ENCODE measurements around the gene UBL4B. TPM values are rescaled to one million over a fixed set of nuclear protein-coding genes. Genes with fewer than 3 reads are reported as not detected.

The UBL4B gene
- total and polyA plus RNA-seq, 8 donors: not detected

DNA sequence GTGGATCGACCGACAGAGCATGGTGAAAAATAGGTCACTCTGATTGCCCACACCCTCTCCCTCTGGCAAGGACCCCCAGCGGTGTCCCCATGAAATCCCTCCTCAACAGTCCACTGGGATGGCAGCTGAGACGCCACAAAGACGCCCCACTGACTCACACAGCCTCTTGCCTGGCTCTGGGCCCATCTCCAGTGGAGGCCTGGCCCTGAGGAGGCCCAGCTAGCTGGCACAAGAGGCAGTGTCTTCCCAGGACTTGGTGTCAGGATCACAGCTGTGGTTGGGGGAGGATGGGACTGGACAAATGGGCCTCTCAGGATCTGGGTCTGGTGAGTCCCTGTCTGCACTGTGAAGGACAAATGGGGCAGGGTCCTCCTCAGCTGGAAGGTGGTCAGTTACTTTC is 46.4 kb upstream of the UBL4B start:
- WGBS, 5 donors: 87 to 95% (median 89%) methylated on average over 4 to 5 of the region's 5 CpGs
- no peak for DNase-seq
- peaks cover 33 to 36% (median 34%) of the 10 kb centered on the region in 4 donors for H3K4me1 ChIP-seq
- H3K27me3 ChIP-seq: peaks cover 27 to 53% (median 42%) of the 10 kb centered on the region in 3 donors
- H3K9me3 ChIP-seq: peaks cover 0 to 11% (median 4%) of the 10 kb centered on the region in 4 donors
- TF ChIP-seq EP300 (IDR thresholded peaks at IDR 0.05): no peak
- TF ChIP-seq, protein P1, sequence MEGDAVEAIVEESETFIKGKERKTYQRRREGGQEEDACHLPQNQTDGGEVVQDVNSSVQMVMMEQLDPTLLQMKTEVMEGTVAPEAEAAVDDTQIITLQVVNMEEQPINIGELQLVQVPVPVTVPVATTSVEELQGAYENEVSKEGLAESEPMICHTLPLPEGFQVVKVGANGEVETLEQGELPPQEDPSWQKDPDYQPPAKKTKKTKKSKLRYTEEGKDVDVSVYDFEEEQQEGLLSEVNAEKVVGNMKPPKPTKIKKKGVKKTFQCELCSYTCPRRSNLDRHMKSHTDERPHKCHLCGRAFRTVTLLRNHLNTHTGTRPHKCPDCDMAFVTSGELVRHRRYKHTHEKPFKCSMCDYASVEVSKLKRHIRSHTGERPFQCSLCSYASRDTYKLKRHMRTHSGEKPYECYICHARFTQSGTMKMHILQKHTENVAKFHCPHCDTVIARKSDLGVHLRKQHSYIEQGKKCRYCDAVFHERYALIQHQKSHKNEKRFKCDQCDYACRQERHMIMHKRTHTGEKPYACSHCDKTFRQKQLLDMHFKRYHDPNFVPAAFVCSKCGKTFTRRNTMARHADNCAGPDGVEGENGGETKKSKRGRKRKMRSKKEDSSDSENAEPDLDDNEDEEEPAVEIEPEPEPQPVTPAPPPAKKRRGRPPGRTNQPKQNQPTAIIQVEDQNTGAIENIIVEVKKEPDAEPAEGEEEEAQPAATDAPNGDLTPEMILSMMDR (IDR thresholded peaks at IDR 0.05): no peak
- TF ChIP-seq POLR2A (IDR thresholded peaks at IDR 0.05): no peak
- TF ChIP-seq POLR2AphosphoS5 (IDR thresholded peaks at IDR 0.05): no peak
- H3K4me3 ChIP-seq: no peak overlapping the region
- H3K36me3 ChIP-seq: peaks cover 0 to 10% (median 10%) of the 10 kb centered on the region in 4 donors
- no peak overlapping the region for H3K27ac ChIP-seq
- intact Hi-C loops (cut with DNase I; ENCODE audit: low total_unique reads): no loop called here

DNA sequence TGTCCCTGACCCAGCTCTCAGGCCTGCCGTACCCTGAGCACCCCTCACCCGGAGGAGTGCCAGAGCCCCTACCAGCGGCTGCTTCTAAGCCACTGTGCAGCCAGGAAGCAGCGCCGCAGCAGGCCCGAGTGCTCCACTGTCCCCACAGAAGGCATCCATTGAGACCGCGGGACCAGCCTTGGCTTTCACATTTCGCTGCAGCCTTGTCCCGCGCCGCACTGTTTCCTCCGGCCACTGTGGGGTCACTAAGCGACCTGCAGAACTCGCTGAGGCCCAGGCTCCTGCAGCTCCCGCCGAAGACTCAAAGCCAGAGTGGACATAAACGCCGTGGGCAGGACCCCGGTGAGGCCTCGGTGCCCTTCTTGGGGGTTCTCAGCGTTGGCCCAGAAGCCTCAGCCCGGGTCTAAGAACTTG is 44.8 kb upstream of the UBL4B start:
- H3K27ac ChIP-seq: no peak overlapping the region
- H3K9me3 ChIP-seq: peaks cover 0 to 11% (median 4%) of the 10 kb centered on the region in 4 donors
- TF ChIP-seq, protein P1 (IDR thresholded peaks at IDR 0.05): no peak
- no peak for TF ChIP-seq POLR2AphosphoS5 (IDR thresholded peaks at IDR 0.05)
- TF ChIP-seq EP300 (IDR thresholded peaks at IDR 0.05): no peak
- no peak for TF ChIP-seq POLR2A (IDR thresholded peaks at IDR 0.05)
- H3K4me1 ChIP-seq: peaks cover 34 to 36% (median 36%) of the 10 kb centered on the region in 4 donors
- no peaks in the 10 kb centered on the region for H3K36me3 ChIP-seq
- no peak for DNase-seq
- H3K27me3 ChIP-seq: peaks cover 27 to 70% (median 58%) of the 10 kb centered on the region in 3 donors
- peak overlapping the region in 1 of 4 donors; percentile 45 for H3K4me3 ChIP-seq
- intact Hi-C loops (cut with DNase I; ENCODE audit: low total_unique reads): no loop called here
- 31 to 58% (median 36%) methylated on average over 19 to 23 of the region's 23 CpGs for WGBS, 5 donors

DNA sequence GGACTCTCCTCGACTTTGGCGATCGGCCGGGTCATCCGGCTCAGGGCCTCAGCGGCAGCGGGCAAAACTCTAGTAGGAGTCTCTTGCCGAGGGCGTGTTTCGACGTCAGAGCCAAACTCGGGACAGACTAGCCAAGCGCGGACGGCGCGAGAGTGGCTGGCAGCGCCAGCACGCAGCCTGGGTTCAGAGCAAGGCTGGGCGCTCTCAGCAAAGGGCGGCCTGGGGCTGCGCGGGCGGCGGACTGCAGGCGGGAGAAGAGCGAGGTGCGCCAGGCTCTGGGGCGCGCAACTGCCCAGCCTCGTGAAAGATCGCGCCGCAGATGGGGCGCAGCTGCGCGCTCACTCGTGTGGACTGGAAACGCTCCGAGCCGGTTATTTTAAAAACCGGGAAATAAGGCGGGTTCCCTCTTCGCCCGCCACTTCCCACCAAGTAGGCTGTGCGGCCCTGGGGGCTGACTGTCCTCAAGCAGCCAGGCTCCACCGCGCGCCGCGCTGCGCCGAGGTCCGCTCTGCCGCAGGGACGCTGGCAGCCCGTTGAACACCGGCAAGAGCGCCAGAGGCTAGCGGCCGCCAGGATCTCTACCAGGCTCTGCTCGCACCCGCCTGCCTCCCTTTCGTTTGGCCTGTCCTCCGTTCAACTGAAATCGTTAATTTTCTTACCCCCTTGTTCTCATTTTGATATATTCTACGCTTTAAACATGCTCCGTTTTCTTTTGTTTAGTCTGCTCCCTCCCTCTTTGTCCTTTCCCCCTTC is 44.2 kb upstream of the UBL4B start:
- H3K4me1 ChIP-seq: peaks cover 34 to 36% (median 36%) of the 10 kb centered on the region in 4 donors
- H3K27ac ChIP-seq: no peak overlapping the region
- WGBS, 5 donors: 8 to 19% (median 10%) methylated on average over 37 to 68 of the region's 68 CpGs
- H3K9me3 ChIP-seq: peaks cover 0 to 11% (median 4%) of the 10 kb centered on the region in 4 donors
- TF ChIP-seq POLR2AphosphoS5 (IDR thresholded peaks at IDR 0.05): no peak
- TF ChIP-seq EP300 (IDR thresholded peaks at IDR 0.05): no peak
- no peak for TF ChIP-seq POLR2A (IDR thresholded peaks at IDR 0.05)
- TF ChIP-seq, protein P1 (IDR thresholded peaks at IDR 0.05): no peak
- DNase-seq: peak in 1 of 2 donors; percentile 55
- intact Hi-C loops (cut with DNase I; ENCODE audit: low total_unique reads): no loop called here
- H3K36me3 ChIP-seq: no peaks in the 10 kb centered on the region
- H3K4me3 ChIP-seq: peak overlapping the region in 2 of 4 donors; percentile 9 to 45
- peaks cover 27 to 75% (median 62%) of the 10 kb centered on the region in 3 donors for H3K27me3 ChIP-seq

DNA sequence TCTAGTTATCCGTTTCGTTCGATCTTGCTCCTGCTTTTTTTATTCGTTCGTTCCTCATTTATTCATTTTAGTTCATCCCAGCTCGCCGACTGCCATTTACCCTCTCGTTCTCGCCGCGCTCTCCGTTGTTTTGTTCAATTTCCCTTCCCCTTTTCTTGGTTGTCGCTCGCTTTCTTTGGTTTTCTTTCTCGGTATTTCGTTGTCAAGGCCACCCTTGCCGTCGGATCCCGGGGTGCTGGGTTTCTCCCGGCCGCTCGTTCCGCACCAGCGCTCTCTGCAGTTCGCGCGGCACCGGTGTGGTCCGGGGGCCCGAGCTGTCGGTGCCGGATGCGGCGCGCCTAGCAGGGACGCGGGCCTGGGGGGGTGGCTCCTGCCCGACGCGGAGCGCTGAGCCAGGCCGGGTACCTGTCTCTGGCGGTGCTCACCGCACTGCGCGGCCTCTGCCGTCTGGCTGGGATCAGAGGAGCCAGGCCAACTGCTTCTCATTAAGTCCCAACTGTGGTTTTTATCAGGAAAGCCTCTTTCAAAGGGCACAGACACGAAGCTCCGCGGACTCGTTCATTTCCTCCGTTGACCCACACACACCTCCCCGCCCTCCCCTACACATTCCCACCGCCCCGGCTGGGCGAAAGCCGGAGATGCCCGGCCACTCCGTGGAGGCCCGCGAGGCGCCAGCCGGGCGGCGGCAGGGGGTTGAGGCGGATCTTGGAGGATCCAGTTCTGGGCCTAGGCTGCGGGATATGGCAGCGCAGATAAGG is 43.4 kb upstream of the UBL4B start:
- Histone ChIP-seq H3K4me3 (peak overlapping the region in 1 of 4 donors; percentile 45), H3K27ac (no peak overlapping the region), H3K36me3 (no peaks in the 10 kb centered on the region), H3K9me3 (peaks cover 0 to 11% (median 4%) of the 10 kb centered on the region in 4 donors), H3K4me1 (peaks cover 34 to 36% (median 36%) of the 10 kb centered on the region in 4 donors), H3K27me3 (peaks cover 27 to 83% (median 68%) of the 10 kb centered on the region in 3 donors)
- intact Hi-C loops (cut with DNase I; ENCODE audit: low total_unique reads): no loop called here
- peak in 1 of 2 donors; percentile 53 for DNase-seq
- TF ChIP-seq, protein P1 (IDR thresholded peaks at IDR 0.05): no peak
- TF ChIP-seq POLR2AphosphoS5 (IDR thresholded peaks at IDR 0.05): peak in 1 of 3 donors; percentile 11
- no peak for TF ChIP-seq POLR2A (IDR thresholded peaks at IDR 0.05)
- WGBS, 5 donors: 4 to 14% (median 11%) methylated on average over 53 to 68 of the region's 68 CpGs

Measured in stomach (tissue), 9 donors.